ENCODE results near the gene PEX3. TPM values are rescaled to one million over a fixed set of nuclear protein-coding genes. Genes with fewer than 3 reads are reported as not detected.

PEX3 gene
- total RNA-seq, 5 donors from 2014 or later (not counting 1 experiment from before 2014, with no cell fraction given): 12.2 to 19.9 (median 16.9) TPM

GRCh38 chr6:143426026-143426425, 24.6 kb upstream of the PEX3 start:
- Histone ChIP-seq H3K27ac (ENCODE audit: low read length) (no peak overlapping the region), H3K4me3 (ENCODE audit: control insufficient read depth in 1 of 2, extremely low read depth in 1 of 2, low read length in 1 of 2) (no peak overlapping the region), H3K9me3 (no peaks in the 10 kb centered on the region), H3K27me3 (replicated peaks in 1 of 2; ENCODE audit: control insufficient read depth in 2 of 2, extremely low read depth in 1 of 2, insufficient read depth in 2 of 2, low read length in 1 of 2) (no peaks in the 10 kb centered on the region), H3K36me3 (ENCODE audit: control insufficient read depth in 2 of 2, extremely low read depth in 1 of 2, insufficient read depth in 1 of 2, low read length in 1 of 2) (peaks cover 3 to 6% of the 10 kb centered on the region in 2 donors), H3K4me1 (ENCODE audit: control insufficient read depth in 1 of 2, extremely low read depth in 1 of 2, insufficient read depth in 2 of 2, low read length in 2 of 2) (no peaks in the 10 kb centered on the region)
- no peak for DNase-seq
- WGBS (ENCODE audit: insufficient coverage): 100% methylated on average over 1 of the region's 2 CpGs
- Mint-ChIP-seq H3K27ac (no peak overlapping the region), H3K36me3 (no peaks in the 10 kb centered on the region), H3K4me3 (no peak overlapping the region), H3K9me3 (no peaks in the 10 kb centered on the region), H3K4me1 (peaks cover 2 to 5% (median 3%) of the 10 kb centered on the region in 3 donors), H3K27me3 (no peaks in the 10 kb centered on the region)
- ChIA-PET POLR2A (no interaction called here), CTCF (interaction anchor here (0.5 to 3.3 kb wide), 16 partner anchors 8 to 1436 kb away, joined by 3 to 37 read pairs (median 4); no protein-coding TSS in a partner anchor)
- ATAC-seq (replicated peaks in 1 of 4): no peak

DNA sequence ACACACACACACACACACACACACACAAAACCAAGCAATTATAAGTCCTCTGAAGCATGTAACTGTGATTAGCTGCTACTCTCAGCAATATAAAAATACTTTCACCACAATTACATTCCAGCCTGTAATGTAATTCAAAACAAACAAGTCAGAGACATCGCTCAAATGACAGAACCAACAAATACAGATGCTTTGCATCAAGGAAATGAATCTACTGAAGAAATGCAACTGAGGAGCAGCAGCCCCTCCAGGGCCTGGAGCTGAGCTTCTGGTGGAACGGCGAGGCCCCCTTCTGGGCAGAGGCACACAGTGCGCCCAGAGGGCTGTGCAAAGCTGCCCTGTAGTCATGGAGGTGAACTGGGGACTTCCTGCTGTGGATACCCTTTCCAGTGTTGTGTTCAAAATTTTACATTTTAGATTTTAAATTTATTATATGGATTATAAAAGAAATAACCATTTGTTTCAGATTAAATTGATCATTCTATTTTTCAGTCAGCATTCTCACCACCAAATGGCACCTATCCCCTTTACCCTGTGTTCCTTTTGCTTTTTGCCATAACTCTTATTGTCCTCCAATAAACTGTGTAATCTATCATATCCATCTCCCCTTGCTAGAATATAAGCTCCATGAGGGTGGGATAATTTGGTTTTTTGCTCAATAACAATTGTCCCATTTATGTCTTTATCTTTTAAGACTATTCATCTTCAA, 23.3 kb upstream of the PEX3 start:
- H3K4me3 Mint-ChIP-seq: no peak overlapping the region
- CTCF ChIA-PET: interaction anchor here (0.6 to 3.3 kb wide), 26 partner anchors 15 to 1270 kb away, joined by 3 to 37 read pairs (median 5); partner anchors contain the start of genes ADAT2 (in 1 of the 2) and PEX3 (in 1 of the 2)
- WGBS (ENCODE audit: insufficient coverage): 50% methylated on average over 1 of the region's 4 CpGs
- peaks cover 2 to 5% (median 3%) of the 10 kb centered on the region in 3 donors for H3K4me1 Mint-ChIP-seq
- Histone ChIP-seq H3K27ac (ENCODE audit: low read length) (no peak overlapping the region), H3K4me3 (ENCODE audit: control insufficient read depth in 1 of 2, extremely low read depth in 1 of 2, low read length in 1 of 2) (no peak overlapping the region), H3K27me3 (replicated peaks in 1 of 2; ENCODE audit: control insufficient read depth in 2 of 2, extremely low read depth in 1 of 2, insufficient read depth in 2 of 2, low read length in 1 of 2) (no peaks in the 10 kb centered on the region), H3K4me1 (ENCODE audit: control insufficient read depth in 1 of 2, extremely low read depth in 1 of 2, insufficient read depth in 2 of 2, low read length in 2 of 2) (no peaks in the 10 kb centered on the region), H3K36me3 (ENCODE audit: control insufficient read depth in 2 of 2, extremely low read depth in 1 of 2, insufficient read depth in 1 of 2, low read length in 1 of 2) (peaks cover 6 to 10% of the 10 kb centered on the region in 2 donors), H3K9me3 (no peaks in the 10 kb centered on the region)
- H3K27me3 Mint-ChIP-seq: no peaks in the 10 kb centered on the region
- POLR2A ChIA-PET: interaction anchor here in 1 of 2 donors (1.0 kb wide), 1 partner anchor 734 kb away, joined by 5 read pairs; no protein-coding TSS in a partner anchor
- ATAC-seq (replicated peaks in 1 of 4) (peak; percentile 96 to 100 (median 99)), DNase-seq (peak; percentile 39 to 82 (median 72))
- H3K27ac Mint-ChIP-seq: no peak overlapping the region
- H3K9me3 Mint-ChIP-seq: no peaks in the 10 kb centered on the region
- peaks cover 11% of the 10 kb centered on the region for H3K36me3 Mint-ChIP-seq

DNA sequence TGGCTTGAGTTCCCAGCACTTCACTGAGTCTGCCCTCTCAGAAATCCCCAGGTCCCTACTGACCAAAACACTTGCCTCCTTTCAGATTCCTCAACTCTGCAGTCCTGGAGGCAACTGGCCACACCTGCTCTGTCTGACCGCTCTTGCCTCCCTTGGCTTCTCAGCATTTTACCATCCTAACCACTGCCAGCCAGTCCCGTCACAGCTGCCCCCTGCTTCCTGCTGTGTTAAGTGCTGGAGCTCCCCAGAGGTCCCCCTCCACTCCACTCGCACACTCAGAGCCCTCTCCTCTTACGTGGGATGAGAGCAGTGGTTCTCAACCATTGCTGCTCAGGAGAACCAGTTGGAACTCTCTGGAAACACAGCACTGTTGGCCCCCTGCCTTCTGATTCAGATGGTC, 20.6 kb upstream of the PEX3 start:
- no peak for ATAC-seq (replicated peaks in 1 of 4)
- ChIA-PET CTCF (interaction anchor here (1.2 to 1.4 kb wide), 3 partner anchors 26 to 738 kb away, joined by 3 to 5 read pairs (median 3); no protein-coding TSS in a partner anchor), POLR2A (no interaction called here)
- Histone ChIP-seq H3K27me3 (replicated peaks in 1 of 2; ENCODE audit: control insufficient read depth in 2 of 2, extremely low read depth in 1 of 2, insufficient read depth in 2 of 2, low read length in 1 of 2) (no peaks in the 10 kb centered on the region), H3K4me3 (ENCODE audit: control insufficient read depth in 1 of 2, extremely low read depth in 1 of 2, low read length in 1 of 2) (no peak overlapping the region), H3K9me3 (no peaks in the 10 kb centered on the region), H3K27ac (ENCODE audit: low read length) (no peak overlapping the region), H3K4me1 (ENCODE audit: control insufficient read depth in 1 of 2, extremely low read depth in 1 of 2, insufficient read depth in 2 of 2, low read length in 2 of 2) (no peaks in the 10 kb centered on the region), H3K36me3 (ENCODE audit: control insufficient read depth in 2 of 2, extremely low read depth in 1 of 2, insufficient read depth in 1 of 2, low read length in 1 of 2) (peaks cover 6 to 17% of the 10 kb centered on the region in 2 donors)
- Mint-ChIP-seq H3K9me3 (no peaks in the 10 kb centered on the region), H3K27me3 (no peaks in the 10 kb centered on the region), H3K4me3 (no peak overlapping the region), H3K27ac (no peak overlapping the region), H3K4me1 (peaks cover 2 to 5% (median 3%) of the 10 kb centered on the region in 3 donors), H3K36me3 (peaks cover 17% of the 10 kb centered on the region)
- DNase-seq: no peak
- WGBS (ENCODE audit: insufficient coverage): 96% methylated on average over 3 of the region's 4 CpGs

GRCh38 chr6:143431226-143431625, 19.4 kb upstream of the PEX3 start:
- Mint-ChIP-seq H3K36me3 (peaks cover 23% of the 10 kb centered on the region), H3K9me3 (no peaks in the 10 kb centered on the region), H3K27me3 (no peaks in the 10 kb centered on the region), H3K27ac (peak overlapping the region in 1 of 2 donors; percentile 23), H3K4me1 (peaks cover 2 to 5% (median 3%) of the 10 kb centered on the region in 3 donors), H3K4me3 (no peak overlapping the region)
- Histone ChIP-seq H3K4me3 (ENCODE audit: control insufficient read depth in 1 of 2, extremely low read depth in 1 of 2, low read length in 1 of 2) (no peak overlapping the region), H3K9me3 (no peaks in the 10 kb centered on the region), H3K36me3 (ENCODE audit: control insufficient read depth in 2 of 2, extremely low read depth in 1 of 2, insufficient read depth in 1 of 2, low read length in 1 of 2) (peaks cover 6 to 17% of the 10 kb centered on the region in 2 donors), H3K27me3 (replicated peaks in 1 of 2; ENCODE audit: control insufficient read depth in 2 of 2, extremely low read depth in 1 of 2, insufficient read depth in 2 of 2, low read length in 1 of 2) (no peaks in the 10 kb centered on the region), H3K4me1 (ENCODE audit: control insufficient read depth in 1 of 2, extremely low read depth in 1 of 2, insufficient read depth in 2 of 2, low read length in 2 of 2) (no peaks in the 10 kb centered on the region), H3K27ac (ENCODE audit: low read length) (no peak overlapping the region)
- POLR2A ChIA-PET: no interaction called here
- WGBS (ENCODE audit: insufficient coverage): no CpG with 5 or more reads among the region's 1 CpG
- DNase-seq: no peak
- ATAC-seq (replicated peaks in 1 of 4): no peak
- CTCF ChIA-PET: no interaction called here

GRCh38 chr6:143432588-143432987, 18.0 kb upstream of the PEX3 start:
- no peaks in the 10 kb centered on the region for H3K4me1 ChIP-seq (ENCODE audit: control insufficient read depth in 1 of 2, extremely low read depth in 1 of 2, insufficient read depth in 2 of 2, low read length in 2 of 2)
- Mint-ChIP-seq H3K36me3 (peaks cover 31% of the 10 kb centered on the region), H3K9me3 (no peaks in the 10 kb centered on the region), H3K4me3 (no peak overlapping the region), H3K4me1 (no peaks in the 10 kb centered on the region), H3K27ac (no peak overlapping the region), H3K27me3 (no peaks in the 10 kb centered on the region)
- no peaks in the 10 kb centered on the region for H3K27me3 ChIP-seq (replicated peaks in 1 of 2; ENCODE audit: control insufficient read depth in 2 of 2, extremely low read depth in 1 of 2, insufficient read depth in 2 of 2, low read length in 1 of 2)
- H3K36me3 ChIP-seq (ENCODE audit: control insufficient read depth in 2 of 2, extremely low read depth in 1 of 2, insufficient read depth in 1 of 2, low read length in 1 of 2): peaks cover 6 to 17% of the 10 kb centered on the region in 2 donors
- no peak overlapping the region for H3K27ac ChIP-seq (ENCODE audit: low read length)
- DNase-seq (no peak), ATAC-seq (replicated peaks in 1 of 4) (no peak)
- ChIA-PET CTCF (interaction anchor here in 1 of 2 donors (1.1 kb wide), 1 partner anchor 156 kb away, joined by 3 read pairs; no protein-coding TSS in a partner anchor), POLR2A (no interaction called here)
- no peaks in the 10 kb centered on the region for H3K9me3 ChIP-seq
- no peak overlapping the region for H3K4me3 ChIP-seq (ENCODE audit: control insufficient read depth in 1 of 2, extremely low read depth in 1 of 2, low read length in 1 of 2)
- WGBS (ENCODE audit: insufficient coverage): no CpG with 5 or more reads among the region's 4 CpGs

DNA sequence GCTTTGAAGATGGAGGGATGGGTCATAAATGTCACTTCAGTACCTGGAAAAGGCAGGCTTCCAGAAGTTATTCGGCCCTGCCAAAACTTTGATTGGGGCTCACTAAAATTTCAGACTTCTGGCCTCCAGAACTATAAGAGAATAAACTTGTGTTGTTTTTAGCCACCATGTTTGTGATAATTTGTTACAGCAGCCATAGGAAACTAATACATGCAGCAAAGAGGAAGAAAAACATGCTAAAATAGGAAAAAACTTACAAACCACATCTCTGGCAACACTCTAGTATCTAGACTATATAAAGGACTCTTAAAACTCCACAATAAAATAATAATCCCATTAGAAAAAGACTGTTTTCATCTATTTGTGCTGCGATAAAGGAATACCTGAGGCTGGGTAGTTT, 9.6 kb upstream of the PEX3 start:
- H3K4me3 ChIP-seq (ENCODE audit: control insufficient read depth in 1 of 2, extremely low read depth in 1 of 2, low read length in 1 of 2): no peak overlapping the region
- Mint-ChIP-seq H3K36me3 (peaks cover 54% of the 10 kb centered on the region), H3K27me3 (no peaks in the 10 kb centered on the region), H3K4me3 (no peak overlapping the region), H3K27ac (peak overlapping the region in 1 of 2 donors; percentile 45), H3K9me3 (peaks cover 0 to 2% (median 0%) of the 10 kb centered on the region in 3 donors), H3K4me1 (peaks cover 0 to 14% (median 10%) of the 10 kb centered on the region in 3 donors)
- no peaks in the 10 kb centered on the region for H3K4me1 ChIP-seq (ENCODE audit: control insufficient read depth in 1 of 2, extremely low read depth in 1 of 2, insufficient read depth in 2 of 2, low read length in 2 of 2)
- ChIA-PET POLR2A (interaction anchor here in 1 of 2 donors (0.5 kb wide), 1 partner anchor 16 kb away, joined by 5 read pairs; no protein-coding TSS in a partner anchor), CTCF (interaction anchor here in 1 of 2 donors (0.6 kb wide), 1 partner anchor 16 kb away, joined by 4 read pairs; no protein-coding TSS in a partner anchor)
- ATAC-seq (replicated peaks in 1 of 4) (no peak), DNase-seq (no peak)
- H3K27me3 ChIP-seq (replicated peaks in 1 of 2; ENCODE audit: control insufficient read depth in 2 of 2, extremely low read depth in 1 of 2, insufficient read depth in 2 of 2, low read length in 1 of 2): no peaks in the 10 kb centered on the region
- no CpG with 5 or more reads among the region's 2 CpGs for WGBS (ENCODE audit: insufficient coverage)
- no peak overlapping the region for H3K27ac ChIP-seq (ENCODE audit: low read length)
- H3K36me3 ChIP-seq (ENCODE audit: control insufficient read depth in 2 of 2, extremely low read depth in 1 of 2, insufficient read depth in 1 of 2, low read length in 1 of 2): peaks cover 0 to 3% of the 10 kb centered on the region in 2 donors
- H3K9me3 ChIP-seq: no peaks in the 10 kb centered on the region

Measured in T-cell (primary cell).